ENCODE results near the gene NCOA6.

NCOA6 gene

GRCh38 chr20:34774886-34775285 is 50.6 kb downstream of the NCOA6 start:
- H3K27ac Mint-ChIP-seq, result no peak overlapping the region
- H3K9me3 Mint-ChIP-seq, result no peaks in the 10 kb centered on the region
- no peak for DNase-seq (ENCODE audit: low spot score in 2 of 2)
- H3K4me1 Mint-ChIP-seq, result no peaks in the 10 kb centered on the region
- no peaks in the 10 kb centered on the region for H3K27me3 Mint-ChIP-seq
- ATAC-seq (ENCODE audit: low read depth), result no peak
- H3K4me3 Mint-ChIP-seq, result no peak overlapping the region
- peaks cover 20% of the 10 kb centered on the region for H3K36me3 Mint-ChIP-seq

- H3K9me3 Mint-ChIP-seq, result no peaks in the 10 kb centered on the region
- no peak for DNase-seq (ENCODE audit: low spot score in 2 of 2)
- no peaks in the 10 kb centered on the region for H3K4me1 Mint-ChIP-seq
- no peak overlapping the region for H3K27ac Mint-ChIP-seq
- ATAC-seq (ENCODE audit: low read depth), result no peak
- no peak overlapping the region for H3K4me3 Mint-ChIP-seq
- H3K36me3 Mint-ChIP-seq, result peaks cover 20% of the 10 kb centered on the region
- H3K27me3 Mint-ChIP-seq, result no peaks in the 10 kb centered on the region
Observed at GRCh38 chr20:34774449-34774848, 51.0 kb downstream of the NCOA6 start.

- no peaks in the 10 kb centered on the region for H3K9me3 Mint-ChIP-seq
- DNase-seq (ENCODE audit: low spot score in 2 of 2) (no peak), ATAC-seq (ENCODE audit: low read depth) (no peak)
- H3K27me3 Mint-ChIP-seq, result no peaks in the 10 kb centered on the region
- H3K27ac Mint-ChIP-seq, result no peak overlapping the region
- peaks cover 20% of the 10 kb centered on the region for H3K36me3 Mint-ChIP-seq
- no peak overlapping the region for H3K4me3 Mint-ChIP-seq
- no peaks in the 10 kb centered on the region for H3K4me1 Mint-ChIP-seq
Observed at GRCh38 chr20:34773726-34774125, 51.7 kb downstream of the NCOA6 start.

GRCh38 chr20:34772437-34772836 is 53.0 kb downstream of the NCOA6 start:
- Mint-ChIP-seq H3K9me3 (no peaks in the 10 kb centered on the region), H3K36me3 (peaks cover 17% of the 10 kb centered on the region), H3K27me3 (no peaks in the 10 kb centered on the region), H3K4me3 (no peak overlapping the region), H3K4me1 (no peaks in the 10 kb centered on the region), H3K27ac (no peak overlapping the region)
- DNase-seq (ENCODE audit: low spot score in 2 of 2) (no peak), ATAC-seq (ENCODE audit: low read depth) (no peak)

- Mint-ChIP-seq H3K27me3 (no peaks in the 10 kb centered on the region), H3K36me3 (peaks cover 18% of the 10 kb centered on the region), H3K4me1 (no peaks in the 10 kb centered on the region), H3K4me3 (no peak overlapping the region), H3K27ac (peak overlapping the region; percentile 63), H3K9me3 (no peaks in the 10 kb centered on the region)
- no peak for DNase-seq (ENCODE audit: low spot score in 2 of 2)
- no peak for ATAC-seq (ENCODE audit: low read depth)
Observed at GRCh38 chr20:34771680-34772081, 53.8 kb downstream of the NCOA6 start.

GRCh38 chr20:34768096-34768495 is 57.4 kb downstream of the NCOA6 start:
- ATAC-seq (ENCODE audit: low read depth), result no peak
- H3K9me3 Mint-ChIP-seq, result no peaks in the 10 kb centered on the region
- no peak for DNase-seq (ENCODE audit: low spot score in 2 of 2)
- no peak overlapping the region for H3K4me3 Mint-ChIP-seq
- peaks cover 12% of the 10 kb centered on the region for H3K36me3 Mint-ChIP-seq
- no peaks in the 10 kb centered on the region for H3K4me1 Mint-ChIP-seq
- H3K27me3 Mint-ChIP-seq, result no peaks in the 10 kb centered on the region
- H3K27ac Mint-ChIP-seq, result no peak overlapping the region

- Mint-ChIP-seq H3K36me3 (peaks cover 35% of the 10 kb centered on the region), H3K4me1 (peaks cover 1% of the 10 kb centered on the region), H3K27ac (no peak overlapping the region), H3K27me3 (no peaks in the 10 kb centered on the region), H3K9me3 (no peaks in the 10 kb centered on the region), H3K4me3 (no peak overlapping the region)
- DNase-seq (ENCODE audit: low spot score in 2 of 2), result no peak
- ATAC-seq (ENCODE audit: low read depth), result no peak
Observed at GRCh38 chr20:34762031-34762555, 63.4 kb downstream of the NCOA6 start.

GRCh38 chr20:34755367-34755766 is 70.1 kb downstream of the NCOA6 start:
- Mint-ChIP-seq H3K9me3 (no peaks in the 10 kb centered on the region), H3K4me1 (peaks cover 2% of the 10 kb centered on the region), H3K27me3 (no peaks in the 10 kb centered on the region), H3K36me3 (peaks cover 41% of the 10 kb centered on the region), H3K27ac (no peak overlapping the region), H3K4me3 (no peak overlapping the region)
- ATAC-seq (ENCODE audit: low read depth), result no peak
- DNase-seq (ENCODE audit: low spot score in 2 of 2), result no peak

- Mint-ChIP-seq H3K9me3 (no peaks in the 10 kb centered on the region), H3K4me3 (no peak overlapping the region), H3K27me3 (no peaks in the 10 kb centered on the region), H3K36me3 (peaks cover 44% of the 10 kb centered on the region), H3K4me1 (peaks cover 2% of the 10 kb centered on the region), H3K27ac (no peak overlapping the region)
- ATAC-seq (ENCODE audit: low read depth), result no peak
- no peak for DNase-seq (ENCODE audit: low spot score in 2 of 2)
Observed at GRCh38 chr20:34754611-34755010, 70.8 kb downstream of the NCOA6 start.

- ATAC-seq (ENCODE audit: low read depth) (no peak), DNase-seq (ENCODE audit: low spot score in 2 of 2) (no peak)
- Mint-ChIP-seq H3K36me3 (peaks cover 43% of the 10 kb centered on the region), H3K4me1 (peaks cover 2% of the 10 kb centered on the region), H3K27ac (no peak overlapping the region), H3K9me3 (no peaks in the 10 kb centered on the region), H3K27me3 (no peaks in the 10 kb centered on the region), H3K4me3 (no peak overlapping the region)
Observed at GRCh38 chr20:34753706-34754461, 71.6 kb downstream of the NCOA6 start.

- ATAC-seq (ENCODE audit: low read depth) (no peak), DNase-seq (ENCODE audit: low spot score in 2 of 2) (no peak)
- H3K4me1 Mint-ChIP-seq, result no peaks in the 10 kb centered on the region
- H3K9me3 Mint-ChIP-seq, result no peaks in the 10 kb centered on the region
- H3K4me3 Mint-ChIP-seq, result no peak overlapping the region
- peaks cover 23% of the 10 kb centered on the region for H3K36me3 Mint-ChIP-seq
- H3K27me3 Mint-ChIP-seq, result no peaks in the 10 kb centered on the region
- no peak overlapping the region for H3K27ac Mint-ChIP-seq
Observed at GRCh38 chr20:34751453-34751852, 74.0 kb downstream of the NCOA6 start.

- no peak for DNase-seq (ENCODE audit: low spot score in 2 of 2)
- no peaks in the 10 kb centered on the region for H3K27me3 Mint-ChIP-seq
- H3K4me1 Mint-ChIP-seq, result no peaks in the 10 kb centered on the region
- no peak overlapping the region for H3K27ac Mint-ChIP-seq
- peaks cover 24% of the 10 kb centered on the region for H3K36me3 Mint-ChIP-seq
- no peak overlapping the region for H3K4me3 Mint-ChIP-seq
- no peaks in the 10 kb centered on the region for H3K9me3 Mint-ChIP-seq
- no peak for ATAC-seq (ENCODE audit: low read depth)
Observed at GRCh38 chr20:34750484-34750883, 75.0 kb downstream of the NCOA6 start.

- no peaks in the 10 kb centered on the region for H3K4me1 Mint-ChIP-seq
- H3K4me3 Mint-ChIP-seq, result no peak overlapping the region
- no peaks in the 10 kb centered on the region for H3K27me3 Mint-ChIP-seq
- no peaks in the 10 kb centered on the region for H3K9me3 Mint-ChIP-seq
- ATAC-seq (ENCODE audit: low read depth) (no peak), DNase-seq (ENCODE audit: low spot score in 2 of 2) (no peak)
- H3K36me3 Mint-ChIP-seq, result peaks cover 16% of the 10 kb centered on the region
- H3K27ac Mint-ChIP-seq, result no peak overlapping the region
Observed at GRCh38 chr20:34748709-34749108, 76.7 kb downstream of the NCOA6 start.

GRCh38 chr20:34747479-34747878 is 78.0 kb downstream of the NCOA6 start:
- DNase-seq (ENCODE audit: low spot score in 2 of 2), result no peak
- peaks cover 24% of the 10 kb centered on the region for H3K36me3 Mint-ChIP-seq

GRCh38 chr20:34746674-34747073 is 78.8 kb downstream of the NCOA6 start:
- no peak overlapping the region for H3K27ac Mint-ChIP-seq

More at GRCh38 chr20:34747479-34747878, 78.0 kb downstream of the NCOA6 start:
- Mint-ChIP-seq H3K27ac (peak overlapping the region; percentile 63), H3K27me3 (no peaks in the 10 kb centered on the region), H3K4me3 (no peak overlapping the region), H3K9me3 (no peaks in the 10 kb centered on the region), H3K4me1 (no peaks in the 10 kb centered on the region)
- ATAC-seq (ENCODE audit: low read depth), result no peak

More at GRCh38 chr20:34746674-34747073, 78.8 kb downstream of the NCOA6 start:
- DNase-seq (ENCODE audit: low spot score in 2 of 2), result no peak
- Mint-ChIP-seq H3K4me1 (no peaks in the 10 kb centered on the region), H3K27me3 (no peaks in the 10 kb centered on the region), H3K36me3 (peaks cover 25% of the 10 kb centered on the region), H3K9me3 (no peaks in the 10 kb centered on the region), H3K4me3 (no peak overlapping the region)
- ATAC-seq (ENCODE audit: low read depth), result no peak
